Measurements from ENCODE around the gene POLH.
"Not testable (repeated sequence)": the region's sequence is repeated elsewhere in the genome, so short reads cannot be mapped to it uniquely, and the experiment has no call there.

The POLH gene

GRCh38 chr6:43582911-43583310 lies 6.9 kb downstream of the POLH start:
- H3K4me3 ChIP-seq (ENCODE audit: low read depth, low read length), result no peak overlapping the region
- H3K9ac ChIP-seq, result no peak overlapping the region
- H3K9me3 ChIP-seq (ENCODE audit: control insufficient read depth, low read length), result no peaks in the 10 kb centered on the region
- no peak overlapping the region for H3K27ac ChIP-seq
- no peaks in the 10 kb centered on the region for H3K36me3 ChIP-seq (ENCODE audit: control insufficient read depth, insufficient read depth, low read length)
- peaks cover 10% of the 10 kb centered on the region for H3K79me2 ChIP-seq
- H3K4me2 ChIP-seq (ENCODE audit: low read length), result no peak overlapping the region
- peaks cover 6% of the 10 kb centered on the region for H3K4me1 ChIP-seq
- TF ChIP-seq CTCF (IDR thresholded peaks at IDR 0.05), result no peak
- H3K27me3 ChIP-seq (ENCODE audit: control insufficient read depth, insufficient read depth, low read length), result no peaks in the 10 kb centered on the region
- no peak overlapping the region for H2AFZ ChIP-seq

- Histone ChIP-seq H3K9me3 (ENCODE audit: control insufficient read depth, low read length) (no peaks in the 10 kb centered on the region), H3K4me3 (ENCODE audit: low read depth, low read length) (no peak overlapping the region), H3K9ac (no peak overlapping the region), H3K79me2 (no peaks in the 10 kb centered on the region), H3K4me2 (ENCODE audit: low read length) (no peak overlapping the region), H3K27me3 (ENCODE audit: control insufficient read depth, insufficient read depth, low read length) (no peaks in the 10 kb centered on the region), H3K4me1 (no peaks in the 10 kb centered on the region), H3K27ac (no peak overlapping the region), H2AFZ (no peak overlapping the region), H3K36me3 (ENCODE audit: control insufficient read depth, insufficient read depth, low read length) (no peaks in the 10 kb centered on the region)
- TF ChIP-seq CTCF (IDR thresholded peaks at IDR 0.05), result no peak
Observed at GRCh38 chr6:43584892-43585570, 9.0 kb downstream of the POLH start.

GRCh38 chr6:43588194-43588593 lies 12.2 kb downstream of the POLH start:
- H2AFZ ChIP-seq, result no peak overlapping the region
- no peak overlapping the region for H3K4me3 ChIP-seq (ENCODE audit: low read depth, low read length)
- no peak overlapping the region for H3K27ac ChIP-seq
- H3K79me2 ChIP-seq, result no peaks in the 10 kb centered on the region
- no peaks in the 10 kb centered on the region for H3K27me3 ChIP-seq (ENCODE audit: control insufficient read depth, insufficient read depth, low read length)
- no peaks in the 10 kb centered on the region for H3K36me3 ChIP-seq (ENCODE audit: control insufficient read depth, insufficient read depth, low read length)
- H3K4me1 ChIP-seq, result no peaks in the 10 kb centered on the region
- no peak overlapping the region for H3K4me2 ChIP-seq (ENCODE audit: low read length)
- no peaks in the 10 kb centered on the region for H3K9me3 ChIP-seq (ENCODE audit: control insufficient read depth, low read length)
- H3K9ac ChIP-seq, result no peak overlapping the region
- no peak for TF ChIP-seq CTCF (IDR thresholded peaks at IDR 0.05)

- H3K36me3 ChIP-seq (ENCODE audit: control insufficient read depth, insufficient read depth, low read length); H2AFZ ChIP-seq; H3K27me3 ChIP-seq (ENCODE audit: control insufficient read depth, insufficient read depth, low read length); H3K4me3 ChIP-seq (ENCODE audit: low read depth, low read length); H3K4me2 ChIP-seq (ENCODE audit: low read length); H3K9me3 ChIP-seq (ENCODE audit: control insufficient read depth, low read length); H3K27ac ChIP-seq; H3K9ac ChIP-seq; H3K79me2 ChIP-seq; H3K4me1 ChIP-seq: not testable (repeated sequence)
Observed at GRCh38 chr6:43589564-43589963, 13.6 kb downstream of the POLH start.

GRCh38 chr6:43593938-43594337 lies 18.0 kb downstream of the POLH start:
- Histone ChIP-seq H2AFZ (no peak overlapping the region), H3K4me1 (no peaks in the 10 kb centered on the region), H3K79me2 (no peaks in the 10 kb centered on the region), H3K4me3 (ENCODE audit: low read depth, low read length) (no peak overlapping the region), H3K9me3 (ENCODE audit: control insufficient read depth, low read length) (no peaks in the 10 kb centered on the region), H3K9ac (no peak overlapping the region), H3K27ac (no peak overlapping the region), H3K4me2 (ENCODE audit: low read length) (no peak overlapping the region), H3K27me3 (ENCODE audit: control insufficient read depth, insufficient read depth, low read length) (no peaks in the 10 kb centered on the region), H3K36me3 (ENCODE audit: control insufficient read depth, insufficient read depth, low read length) (no peaks in the 10 kb centered on the region)
- no peak for TF ChIP-seq CTCF (IDR thresholded peaks at IDR 0.05)
